HEK293 (cell line): ENCODE measurements around the gene ATP6V1B1.

Source experiments
- CTCF ChIP-seq: fragments of 450-650 bp; formaldehyde crosslinking; IDR thresholded peaks from 2 replicates; pipeline ENCODE4 v1.5.1; 2016; ENCODE audit warnings: missing biosample characterization, missing genetic modification characterization
- TCF7L2 ChIP-seq: IDR thresholded peaks from 2 replicates; pipeline ENCODE4 v1.6.1; 2011; ENCODE audit warnings: low read depth, mild to moderate bottlenecking, inconsistent platforms, low read length, moderate library complexity, borderline replicate concordance
- ZFP3 ChIP-seq: fragments of 450-650 bp; formaldehyde crosslinking; IDR thresholded peaks from 2 replicates; pipeline ENCODE4 v1.5.1; 2016; ENCODE audit warnings: low read depth, missing biosample characterization, missing genetic modification characterization
- ZNF175 ChIP-seq: fragments of 450-650 bp; formaldehyde crosslinking; IDR thresholded peaks from 2 replicates; pipeline ENCODE4 v1.5.1; 2016; ENCODE audit warnings: missing biosample characterization, missing genetic modification characterization
- ZNF23 ChIP-seq: fragments of 450-650 bp; formaldehyde crosslinking; IDR thresholded peaks from 2 replicates; pipeline ENCODE4 v1.5.1; 2016; ENCODE audit warnings: missing biosample characterization, missing genetic modification characterization, borderline replicate concordance
- ZNF561 ChIP-seq: fragments of 450-650 bp; IDR thresholded peaks from 2 replicates; pipeline ENCODE4 v1.5.1; 2018; ENCODE audit warnings: missing biosample characterization, missing genetic modification characterization, borderline replicate concordance
- ZNF639 ChIP-seq: fragments of 450-650 bp; formaldehyde crosslinking; IDR thresholded peaks from 2 replicates; pipeline ENCODE4 v1.5.1; 2016; ENCODE audit warnings: missing biosample characterization, missing genetic modification characterization
- ZNF76 ChIP-seq: fragments of 450-650 bp; formaldehyde crosslinking; IDR thresholded peaks from 2 replicates; pipeline ENCODE4; 2016; ENCODE audit warnings: low read depth, missing biosample characterization, missing genetic modification characterization, borderline replicate concordance

- TF ChIP-seq ZNF639: no peak
- no peak for TF ChIP-seq ZFP3 (tag by site-specific recombination)
- TF ChIP-seq TCF7L2: no peak
- no peak for TF ChIP-seq CTCF
- TF ChIP-seq ZNF76: no peak
- TF ChIP-seq ZNF561: no peak
- TF ChIP-seq ZNF23 (tag by site-specific recombination): no peak
- TF ChIP-seq ZNF175 (tag by site-specific recombination): no peak
These were observed 13.4 kb downstream of the ATP6V1B1 start for GRCh38 chr2:70949086-70949485.
